ENCODE data around the gene OSBPL10. TPM values are rescaled to one million over a fixed set of nuclear protein-coding genes. Genes with fewer than 3 reads are reported as not detected.
A peak's percentile ranks its signal among the peaks of the same experiment; 100 is the strongest.

Gene OSBPL10
- total and polyA plus RNA-seq, 2 of the 8 experiments (the other 6 are each of a cell fraction or from before 2014, with no cell fraction given): 26.2 to 86.7 TPM

DNA sequence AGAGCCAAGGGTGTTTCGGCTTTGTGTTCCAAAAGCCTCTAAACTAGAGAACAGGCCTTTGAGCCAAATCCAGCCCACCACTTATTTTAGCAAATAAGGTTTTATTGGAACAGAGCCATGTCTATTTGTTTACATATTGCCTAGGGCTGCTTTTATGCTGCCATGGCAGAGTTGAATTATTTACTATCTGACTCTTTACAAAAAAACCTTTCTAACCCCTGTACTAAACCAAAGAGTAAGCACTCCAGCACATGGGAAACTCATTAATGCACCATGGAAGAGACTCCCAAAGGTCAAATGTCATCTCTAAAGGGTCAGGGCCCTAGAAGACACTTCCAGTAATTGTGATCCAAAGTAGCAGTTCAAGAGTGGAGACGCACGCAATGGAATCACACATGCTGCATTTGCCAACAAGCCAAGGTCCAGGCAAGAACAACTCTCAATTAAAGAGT is 22.3 kb downstream of the OSBPL10 start:
- Histone ChIP-seq H3K4ac (replicated peaks; ENCODE audit: insufficient read length, low read depth, low read length) (no peak overlapping the region), H4K5ac (ENCODE audit: insufficient read length, low read depth, low read length) (peak overlapping the region; percentile 2), H4K8ac (ENCODE audit: extremely low read depth, insufficient read depth, low read length) (no peak overlapping the region), H2AFZ (ENCODE audit: low read length) (no peak overlapping the region), H3K4me1 (replicated peaks in 1 of 4; ENCODE audit: control insufficient read depth in 3 of 4, insufficient read depth in 4 of 4, low read length in 3 of 4) (peaks cover 2 to 29% (median 18%) of the 10 kb centered on the region in 4 experiments), H3K27me3 (replicated peaks in 1 of 4; ENCODE audit: control insufficient read depth in 3 of 4, extremely low read depth in 1 of 4, insufficient read depth in 3 of 4, low read length in 3 of 4) (no peaks in the 10 kb centered on the region), H3K79me1 (ENCODE audit: low read depth, low read length) (no peaks in the 10 kb centered on the region; the same call in 1 of the 2 replicates), H3K9me3 (ENCODE audit: insufficient read depth in 2 of 2, low read depth in 1 of 2, low read length in 1 of 2) (peaks cover 11 to 17% of the 10 kb centered on the region in 2 experiments), H2BK5ac (ENCODE audit: low read depth, low read length) (0 out of 2 replicates have a peak overlapping the region, but pooled peaks have one; percentile 89), H4K20me1 (replicated peaks in 1 of 2; ENCODE audit: control insufficient read depth in 1 of 2, insufficient read depth in 2 of 2, low read length in 2 of 2) (no peaks in the 10 kb centered on the region), H3K18ac (ENCODE audit: extremely low read depth, low read length) (peak overlapping the region; percentile 64), H3K14ac (ENCODE audit: insufficient read length) (no peak overlapping the region), H3K36me3 (ENCODE audit: control insufficient read depth in 2 of 4, insufficient read depth in 4 of 4, low read length in 3 of 4) (peaks cover 0 to 11% (median 4%) of the 10 kb centered on the region in 4 experiments; a peak in 4 of 8 replicates), H3K27ac (ENCODE audit: low read depth, low read length) (no peak overlapping the region; the same call in 1 of the 2 replicates), H3K4me2 (ENCODE audit: insufficient read depth in 1 of 2, low read depth in 2 of 2, low read length in 2 of 2) (peak overlapping the region; percentile 64 to 85), H2BK20ac (ENCODE audit: low read length) (no peak overlapping the region; the same call in 1 of the 2 replicates), H2BK120ac (replicated peaks; ENCODE audit: low read depth, low read length) (peak overlapping the region; percentile 17), H3K4me3 (ENCODE audit: extremely low read depth in 1 of 4, insufficient read depth in 2 of 4, low read depth in 3 of 4, low read length in 4 of 4) (peak overlapping the region; percentile 10 to 52 (median 30); a peak in 5 of 8 replicates), H2AK5ac (ENCODE audit: low read depth, low read length) (peak overlapping the region; percentile 79), H2BK12ac (ENCODE audit: low read depth, low read length) (no peak overlapping the region), H3K9ac (replicated peaks in 1 of 4; ENCODE audit: extremely low read depth in 1 of 4, low read depth in 3 of 4, low read length in 3 of 4) (no peak overlapping the region; a peak in 1 of 7 replicates), H3K23ac (ENCODE audit: insufficient read length) (no peak overlapping the region), H4K91ac (replicated peaks; ENCODE audit: insufficient read length, low read length) (peak overlapping the region; percentile 63), H2BK15ac (ENCODE audit: low read length) (no peak overlapping the region), H3K56ac (replicated peaks; ENCODE audit: insufficient read length, low read depth, low read length) (no peak overlapping the region), H3K23me2 (ENCODE audit: low read depth, low read length) (peaks cover 2% of the 10 kb centered on the region), H3K79me2 (ENCODE audit: control insufficient read depth in 1 of 2, insufficient read depth in 2 of 2, low read length in 2 of 2) (peaks cover 11 to 82% of the 10 kb centered on the region in 2 experiments)
- 80% methylated on average over 3 of the region's 3 CpGs; no CpG with 5 or more reads in 1 of the 2 experiments for WGBS, 2 experiments (ENCODE audit: extremely low coverage in 1 of 2, insufficient coverage in 1 of 2, insufficient read length in 1 of 2, insufficient replicate concordance in 2 of 2, low coverage in 1 of 2, low lambda C conversion rate in 2 of 2, missing lambda C conversion rate in 1 of 2)
- ChIA-PET POLR2A (ENCODE audit: partially characterized antibody) (no interaction called here), CTCF (ENCODE audit: partially characterized antibody) (interaction anchor here (0.6 to 2.1 kb wide), 2 partner anchors 12 to 17 kb away, joined by 3 to 4 read pairs; no protein-coding TSS in a partner anchor)
- peak in 1 of 2 experiments; percentile 26 for DNase-seq (ENCODE audit: low read depth in 1 of 2, low spot score in 2 of 2)
- peak; percentile 50 for FAIRE-seq
- TF ChIP-seq, protein P1, sequence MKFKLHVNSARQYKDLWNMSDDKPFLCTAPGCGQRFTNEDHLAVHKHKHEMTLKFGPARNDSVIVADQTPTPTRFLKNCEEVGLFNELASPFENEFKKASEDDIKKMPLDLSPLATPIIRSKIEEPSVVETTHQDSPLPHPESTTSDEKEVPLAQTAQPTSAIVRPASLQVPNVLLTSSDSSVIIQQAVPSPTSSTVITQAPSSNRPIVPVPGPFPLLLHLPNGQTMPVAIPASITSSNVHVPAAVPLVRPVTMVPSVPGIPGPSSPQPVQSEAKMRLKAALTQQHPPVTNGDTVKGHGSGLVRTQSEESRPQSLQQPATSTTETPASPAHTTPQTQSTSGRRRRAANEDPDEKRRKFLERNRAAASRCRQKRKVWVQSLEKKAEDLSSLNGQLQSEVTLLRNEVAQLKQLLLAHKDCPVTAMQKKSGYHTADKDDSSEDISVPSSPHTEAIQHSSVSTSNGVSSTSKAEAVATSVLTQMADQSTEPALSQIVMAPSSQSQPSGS (IDR thresholded peaks at IDR 0.05; ENCODE audit: low read length): no peak
- TF ChIP-seq, protein P2, sequence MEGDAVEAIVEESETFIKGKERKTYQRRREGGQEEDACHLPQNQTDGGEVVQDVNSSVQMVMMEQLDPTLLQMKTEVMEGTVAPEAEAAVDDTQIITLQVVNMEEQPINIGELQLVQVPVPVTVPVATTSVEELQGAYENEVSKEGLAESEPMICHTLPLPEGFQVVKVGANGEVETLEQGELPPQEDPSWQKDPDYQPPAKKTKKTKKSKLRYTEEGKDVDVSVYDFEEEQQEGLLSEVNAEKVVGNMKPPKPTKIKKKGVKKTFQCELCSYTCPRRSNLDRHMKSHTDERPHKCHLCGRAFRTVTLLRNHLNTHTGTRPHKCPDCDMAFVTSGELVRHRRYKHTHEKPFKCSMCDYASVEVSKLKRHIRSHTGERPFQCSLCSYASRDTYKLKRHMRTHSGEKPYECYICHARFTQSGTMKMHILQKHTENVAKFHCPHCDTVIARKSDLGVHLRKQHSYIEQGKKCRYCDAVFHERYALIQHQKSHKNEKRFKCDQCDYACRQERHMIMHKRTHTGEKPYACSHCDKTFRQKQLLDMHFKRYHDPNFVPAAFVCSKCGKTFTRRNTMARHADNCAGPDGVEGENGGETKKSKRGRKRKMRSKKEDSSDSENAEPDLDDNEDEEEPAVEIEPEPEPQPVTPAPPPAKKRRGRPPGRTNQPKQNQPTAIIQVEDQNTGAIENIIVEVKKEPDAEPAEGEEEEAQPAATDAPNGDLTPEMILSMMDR (IDR thresholded peaks at IDR 0.05; ENCODE audit: control extremely low read depth in 1 of 3, insufficient read depth in 1 of 3, low read depth in 1 of 3, low read length in 3 of 3): no peak
- no peak for TF ChIP-seq NRF1 (IDR thresholded peaks at IDR 0.05; ENCODE audit: low read depth, low read length)
- no peak for TF ChIP-seq SAP30 (IDR thresholded peaks at IDR 0.05; ENCODE audit: insufficient read depth, insufficient replicate concordance, low read length)
- TF ChIP-seq TAF1 (IDR thresholded peaks at IDR 0.05; ENCODE audit: low read depth, low read length): no peak
- TF ChIP-seq JUND (IDR thresholded peaks at IDR 0.05; ENCODE audit: low read length): no peak
- TF ChIP-seq SIN3A (conservative IDR thresholded peaks at IDR 0.05 in 1 of 2, IDR thresholded peaks at IDR 0.05 in 1 of 2; ENCODE audit: low read depth in 1 of 2, low read length in 2 of 2): no peak
- TF ChIP-seq KDM4A (IDR thresholded peaks at IDR 0.05; ENCODE audit: low read depth, low read length, severe bottlenecking): no peak
